Measurements from ENCODE around the gene DTNB.

The DTNB gene

GRCh38 chr2:25497229-25497917, 176.0 kb downstream of the DTNB start:
- DNase-seq (ENCODE audit: low read depth) = no peak

GRCh38 chr2:25494616-25495015, 178.8 kb downstream of the DTNB start:
- no peak for DNase-seq (ENCODE audit: low read depth)

- DNase-seq (ENCODE audit: low read depth) = no peak
Observed at GRCh38 chr2:25493207-25493606, 180.2 kb downstream of the DTNB start.

GRCh38 chr2:25492726-25493125, 180.7 kb downstream of the DTNB start:
- DNase-seq (ENCODE audit: low read depth) = no peak

- no peak for DNase-seq (ENCODE audit: low read depth)
Observed at GRCh38 chr2:25491966-25492532, 181.3 kb downstream of the DTNB start.

- no peak for DNase-seq (ENCODE audit: low read depth)
Observed at GRCh38 chr2:25491003-25491696, 182.2 kb downstream of the DTNB start.

- no peak for DNase-seq (ENCODE audit: low read depth)
Observed at GRCh38 chr2:25490217-25490616, 183.2 kb downstream of the DTNB start.

GRCh38 chr2:25489631-25490030, 183.7 kb downstream of the DTNB start:
- no peak for DNase-seq (ENCODE audit: low read depth)

GRCh38 chr2:25483607-25484266, 189.6 kb downstream of the DTNB start:
- no peak for DNase-seq (ENCODE audit: low read depth)

- no peak for DNase-seq (ENCODE audit: low read depth)
Observed at GRCh38 chr2:25482341-25482740, 191.0 kb downstream of the DTNB start.

- DNase-seq (ENCODE audit: low read depth) = no peak
Observed at GRCh38 chr2:25481381-25482300, 191.7 kb downstream of the DTNB start.

GRCh38 chr2:25480561-25480960, 192.8 kb downstream of the DTNB start:
- no peak for DNase-seq (ENCODE audit: low read depth)

- no peak for DNase-seq (ENCODE audit: low read depth)
Observed at GRCh38 chr2:25479761-25480160, 193.6 kb downstream of the DTNB start.

GRCh38 chr2:25478736-25479135, 194.6 kb downstream of the DTNB start:
- DNase-seq (ENCODE audit: low read depth) = no peak

- DNase-seq (ENCODE audit: low read depth) = no peak
Observed at GRCh38 chr2:25473758-25474340, 199.5 kb downstream of the DTNB start.

- DNase-seq (ENCODE audit: low read depth) = no peak
Observed at GRCh38 chr2:25473131-25473530, 200.2 kb downstream of the DTNB start.

GRCh38 chr2:25470806-25471205, 202.6 kb downstream of the DTNB start:
- no peak for DNase-seq (ENCODE audit: low read depth)

GRCh38 chr2:25467743-25468142, 205.6 kb downstream of the DTNB start:
- DNase-seq (ENCODE audit: low read depth) = no peak

- DNase-seq (ENCODE audit: low read depth) = no peak
Observed at GRCh38 chr2:25462021-25462420, 211.4 kb downstream of the DTNB start.

GRCh38 chr2:25460261-25460905, 213.0 kb downstream of the DTNB start:
- DNase-seq (ENCODE audit: low read depth) = no peak
